HUES48 (cell line): ENCODE results near the gene CERS6.

ENCODE experiments used
- H3K27ac ChIP-seq: one replicate; pipeline ENCODE4 v1.7.0; 2013; ENCODE audit warnings: low read depth, low read length, inconsistent platforms
- H3K27me3 ChIP-seq: 2 replicates; pipeline ENCODE4 v1.6.1; 2013; ENCODE audit warnings: mild to moderate bottlenecking, low read length; ENCODE audit not compliant: control insufficient read depth, insufficient read depth
- H3K36me3 ChIP-seq: 2 replicates; pipeline ENCODE4 v1.6.1; 2013; ENCODE audit warnings: low read length; ENCODE audit not compliant: control insufficient read depth, insufficient read depth
- H3K4me1 ChIP-seq: 2 replicates; pipeline ENCODE4 v1.6.1; 2013; ENCODE audit warnings: mild to moderate bottlenecking, low read length; ENCODE audit not compliant: control insufficient read depth, insufficient read depth
- H3K4me3 ChIP-seq: 2 replicates; pipeline ENCODE4 v1.5.1; 2013; ENCODE audit warnings: mild to moderate bottlenecking, low read depth, low read length
- H3K9ac ChIP-seq: 2 replicates; pipeline ENCODE4 v1.6.1; 2013; ENCODE audit warnings: mild to moderate bottlenecking, low read depth, low read length, moderate library complexity
- H3K9me3 ChIP-seq: 2 replicates; pipeline ENCODE4 v1.6.1; 2013; ENCODE audit warnings: low read length; ENCODE audit not compliant: control insufficient read depth, insufficient read depth

CERS6 gene

DNA sequence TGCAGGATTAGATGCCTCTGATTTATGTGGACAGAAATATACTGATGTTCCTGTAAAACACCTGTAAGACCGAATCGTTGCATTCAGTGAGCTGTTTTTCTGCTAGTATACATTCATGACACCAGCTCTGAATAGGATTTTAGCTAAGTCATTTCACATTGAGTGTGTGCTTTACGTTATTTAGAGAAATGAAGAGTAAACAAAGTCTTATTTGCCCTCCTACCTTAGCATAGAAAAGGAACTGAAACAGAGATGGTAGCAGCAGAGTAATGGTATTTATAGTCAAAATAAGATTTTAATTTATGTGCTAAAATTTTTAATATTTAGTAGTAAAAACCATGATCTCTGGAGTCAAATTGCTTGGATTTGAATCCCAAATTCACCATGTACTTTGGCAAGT is 168.0 kb downstream of the CERS6 start:
- Histone ChIP-seq H3K4me1 (peaks cover 30% of the 10 kb centered on the region), H3K9ac (no peak overlapping the region), H3K9me3 (no peaks in the 10 kb centered on the region), H3K27me3 (no peaks in the 10 kb centered on the region), H3K27ac (no peak overlapping the region), H3K36me3 (no peaks in the 10 kb centered on the region), H3K4me3 (no peak overlapping the region)

- Histone ChIP-seq H3K36me3 (no peaks in the 10 kb centered on the region), H3K9me3 (no peaks in the 10 kb centered on the region), H3K4me3 (no peak overlapping the region), H3K9ac (peak overlapping the region; percentile 4; the same call in 1 of the 2 replicates), H3K27ac (peak overlapping the region; percentile 56), H3K27me3 (no peaks in the 10 kb centered on the region), H3K4me1 (peaks cover 30% of the 10 kb centered on the region)
Observed at GRCh38 chr2:168626096-168626495, 170.0 kb downstream of the CERS6 start.

DNA sequence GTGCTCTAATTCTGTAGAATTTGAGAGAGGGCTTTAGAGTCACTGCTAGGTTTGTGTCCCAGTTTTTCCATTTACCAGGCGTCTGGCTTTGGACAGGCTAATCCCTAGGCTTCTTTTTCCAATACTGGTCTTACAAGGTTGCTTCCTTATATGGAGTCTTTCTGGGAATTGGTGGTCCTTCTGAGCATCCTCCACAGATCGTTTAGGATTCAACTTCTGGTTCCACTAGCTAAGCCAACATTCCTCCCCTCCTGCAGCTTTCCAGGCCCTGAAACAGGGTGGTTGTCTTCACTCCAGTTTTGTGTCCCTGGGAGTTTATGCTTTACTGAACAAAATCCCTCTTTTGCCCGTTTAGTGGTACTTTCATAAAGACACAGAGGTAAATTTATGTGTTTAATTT is 170.6 kb downstream of the CERS6 start:
- Histone ChIP-seq H3K27ac (peak overlapping the region; percentile 56), H3K4me3 (no peak overlapping the region), H3K9me3 (no peaks in the 10 kb centered on the region), H3K27me3 (no peaks in the 10 kb centered on the region), H3K36me3 (no peaks in the 10 kb centered on the region), H3K4me1 (peaks cover 30% of the 10 kb centered on the region), H3K9ac (peak overlapping the region; percentile 4; the same call in 1 of the 2 replicates)

- H3K4me1 ChIP-seq = peaks cover 29% of the 10 kb centered on the region
- H3K27me3 ChIP-seq = no peaks in the 10 kb centered on the region
- H3K36me3 ChIP-seq = no peaks in the 10 kb centered on the region
- H3K27ac ChIP-seq = no peak overlapping the region
- H3K4me3 ChIP-seq = no peak overlapping the region
- no peak overlapping the region for H3K9ac ChIP-seq
- no peaks in the 10 kb centered on the region for H3K9me3 ChIP-seq
Observed at GRCh38 chr2:168632709-168633121, 176.6 kb downstream of the CERS6 start.

DNA sequence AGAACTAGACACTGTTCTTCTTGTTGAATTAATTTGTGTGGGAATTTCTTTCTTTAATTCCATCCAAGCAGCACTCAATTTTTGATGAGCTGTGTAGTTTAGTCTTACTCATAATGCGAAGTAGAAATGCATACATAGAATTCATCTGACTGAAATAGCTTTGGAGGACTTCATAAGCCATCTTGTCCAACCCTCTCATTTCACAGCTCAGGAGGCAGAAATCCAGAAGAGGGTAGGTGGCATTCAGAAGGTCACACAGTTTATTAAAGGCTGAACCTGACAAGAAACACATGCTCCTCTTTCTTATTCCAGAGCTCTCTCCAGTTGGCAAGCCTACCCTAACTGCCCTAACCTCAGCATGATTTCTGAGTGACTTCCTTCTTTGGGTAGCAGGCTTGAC is 177.1 kb downstream of the CERS6 start:
- Histone ChIP-seq H3K4me1 (peaks cover 31% of the 10 kb centered on the region), H3K4me3 (no peak overlapping the region), H3K9me3 (no peaks in the 10 kb centered on the region), H3K9ac (no peak overlapping the region), H3K27me3 (no peaks in the 10 kb centered on the region), H3K27ac (no peak overlapping the region), H3K36me3 (no peaks in the 10 kb centered on the region)

GRCh38 chr2:168633895-168634294 is 177.8 kb downstream of the CERS6 start:
- Histone ChIP-seq H3K27ac (no peak overlapping the region), H3K4me1 (peaks cover 29% of the 10 kb centered on the region), H3K27me3 (no peaks in the 10 kb centered on the region), H3K36me3 (no peaks in the 10 kb centered on the region), H3K4me3 (no peak overlapping the region), H3K9me3 (no peaks in the 10 kb centered on the region), H3K9ac (no peak overlapping the region)

- Histone ChIP-seq H3K9ac (no peak overlapping the region), H3K27ac (no peak overlapping the region), H3K4me1 (peaks cover 41% of the 10 kb centered on the region), H3K4me3 (no peak overlapping the region), H3K9me3 (no peaks in the 10 kb centered on the region), H3K27me3 (no peaks in the 10 kb centered on the region), H3K36me3 (no peaks in the 10 kb centered on the region)
Observed at GRCh38 chr2:168635065-168635577, 179.0 kb downstream of the CERS6 start.

DNA sequence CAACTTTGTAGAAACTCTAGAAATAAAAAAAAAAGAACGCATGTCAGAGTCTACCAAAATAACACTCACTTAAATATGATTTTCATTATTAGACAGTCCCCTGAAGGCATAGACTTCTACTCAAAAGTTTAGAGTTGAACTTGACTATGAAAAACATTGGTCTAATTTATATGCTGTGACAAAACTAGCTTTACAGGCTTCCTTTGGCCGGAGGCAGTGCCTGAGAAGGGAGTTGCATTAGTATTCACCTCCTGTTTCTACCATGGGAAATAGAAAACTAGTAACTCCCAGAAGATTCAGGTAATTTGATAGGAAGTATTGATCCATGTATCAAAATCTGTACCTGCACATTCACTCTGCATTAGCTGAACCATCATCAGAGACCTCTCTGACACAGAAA is 182.9 kb downstream of the CERS6 start:
- Histone ChIP-seq H3K27ac (peak overlapping the region; percentile 27), H3K4me3 (no peak overlapping the region; the same call in 1 of the 2 replicates), H3K9me3 (no peaks in the 10 kb centered on the region), H3K36me3 (no peaks in the 10 kb centered on the region), H3K4me1 (peaks cover 39% of the 10 kb centered on the region), H3K27me3 (no peaks in the 10 kb centered on the region), H3K9ac (no peak overlapping the region)

GRCh38 chr2:168639441-168639898 is 183.4 kb downstream of the CERS6 start:
- Histone ChIP-seq H3K27me3 (no peaks in the 10 kb centered on the region), H3K4me1 (peaks cover 39% of the 10 kb centered on the region), H3K9me3 (no peaks in the 10 kb centered on the region), H3K9ac (no peak overlapping the region), H3K27ac (peak overlapping the region; percentile 27), H3K36me3 (no peaks in the 10 kb centered on the region), H3K4me3 (no peak overlapping the region; the same call in 1 of the 2 replicates)

GRCh38 chr2:168640039-168640438 is 184.0 kb downstream of the CERS6 start:
- no peak overlapping the region for H3K4me3 ChIP-seq
- peaks cover 35% of the 10 kb centered on the region for H3K4me1 ChIP-seq
- no peak overlapping the region for H3K9ac ChIP-seq
- no peaks in the 10 kb centered on the region for H3K9me3 ChIP-seq
- no peak overlapping the region for H3K27ac ChIP-seq
- H3K36me3 ChIP-seq = no peaks in the 10 kb centered on the region
- H3K27me3 ChIP-seq = no peaks in the 10 kb centered on the region

DNA sequence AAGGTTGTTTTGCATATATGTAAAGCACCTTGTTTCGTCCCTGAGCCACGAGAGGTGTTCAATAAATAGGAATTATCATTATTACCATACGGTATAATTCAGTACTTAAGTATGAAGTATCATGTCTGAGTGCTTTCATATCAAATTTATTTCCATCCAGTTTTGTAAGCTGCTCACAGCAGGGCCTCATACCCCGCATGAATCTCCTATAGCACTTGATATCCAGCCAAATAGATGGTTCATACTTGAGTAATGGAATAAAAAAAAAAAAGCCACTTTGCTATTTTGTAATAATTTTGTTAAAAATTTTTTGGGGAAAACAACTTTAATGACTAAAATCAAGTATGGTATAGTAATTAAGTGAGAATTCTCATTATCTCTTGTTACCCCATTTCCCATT is 185.6 kb downstream of the CERS6 start:
- H3K9ac ChIP-seq = no peak overlapping the region
- no peaks in the 10 kb centered on the region for H3K9me3 ChIP-seq

More for the DNA sequence above, 185.6 kb downstream of the CERS6 start:
- Histone ChIP-seq H3K27me3 (no peaks in the 10 kb centered on the region), H3K27ac (no peak overlapping the region), H3K4me3 (no peak overlapping the region), H3K4me1 (peaks cover 28% of the 10 kb centered on the region), H3K36me3 (no peaks in the 10 kb centered on the region)
